ENCODE data around the gene TIAM1. TPM values are rescaled to one million over a fixed set of nuclear protein-coding genes. Genes with fewer than 3 reads are reported as not detected.

TIAM1 gene
- total RNA-seq, 1 donor from 2014 or later: 2.7 TPM

GRCh38 chr21:31180256-31181081, 163.6 kb downstream of the TIAM1 start:
- Histone ChIP-seq H3K27me3 (no peaks in the 10 kb centered on the region), H3K27ac (no peak overlapping the region), H3K4me3 (no peak overlapping the region), H3K4me1 (no peaks in the 10 kb centered on the region), H3K36me3 (no peaks in the 10 kb centered on the region), H3K9me3 (no peaks in the 10 kb centered on the region)
- no peak for DNase-seq (ENCODE audit: low spot score in 2 of 2)
- peak in 2 of 3 experiments; percentile 13 to 31 for TF ChIP-seq CTCF (IDR thresholded peaks at IDR 0.05)
- intact Hi-C loops (cut with DNase I): no loop called here

- intact Hi-C loops (cut with DNase I): no loop called here
- no peak for DNase-seq (ENCODE audit: low spot score in 2 of 2)
- Histone ChIP-seq H3K9me3 (no peaks in the 10 kb centered on the region), H3K4me1 (no peaks in the 10 kb centered on the region), H3K4me3 (no peak overlapping the region), H3K27me3 (no peaks in the 10 kb centered on the region), H3K36me3 (no peaks in the 10 kb centered on the region), H3K27ac (peak overlapping the region in 1 of 2 donors; percentile 1)
- no peak for TF ChIP-seq CTCF (IDR thresholded peaks at IDR 0.05)
These were observed 167.3 kb downstream of the TIAM1 start for GRCh38 chr21:31176725-31177124.

- Histone ChIP-seq H3K4me1 (no peaks in the 10 kb centered on the region), H3K36me3 (no peaks in the 10 kb centered on the region), H3K27me3 (no peaks in the 10 kb centered on the region), H3K27ac (peak overlapping the region in 1 of 2 donors; percentile 1), H3K4me3 (no peak overlapping the region), H3K9me3 (no peaks in the 10 kb centered on the region)
- intact Hi-C loops (cut with DNase I): no loop called here
- DNase-seq (ENCODE audit: low spot score in 2 of 2): no peak
- no peak for TF ChIP-seq CTCF (IDR thresholded peaks at IDR 0.05)
These were observed 167.9 kb downstream of the TIAM1 start for GRCh38 chr21:31176080-31176551.

- no peaks in the 10 kb centered on the region for H3K27me3 ChIP-seq
- intact Hi-C loops (cut with DNase I): no loop called here
- no peak overlapping the region for H3K27ac ChIP-seq
- H3K9me3 ChIP-seq: no peaks in the 10 kb centered on the region
- H3K36me3 ChIP-seq: no peaks in the 10 kb centered on the region
- no peak for TF ChIP-seq CTCF (IDR thresholded peaks at IDR 0.05)
- no peak overlapping the region for H3K4me3 ChIP-seq
- no peaks in the 10 kb centered on the region for H3K4me1 ChIP-seq
- peak in 1 of 2 donors; percentile 65 for DNase-seq (ENCODE audit: low spot score in 2 of 2)
These were observed 170.0 kb downstream of the TIAM1 start for GRCh38 chr21:31173881-31174555.

- intact Hi-C loops (cut with DNase I): no loop called here
- Histone ChIP-seq H3K4me1 (no peaks in the 10 kb centered on the region), H3K36me3 (no peaks in the 10 kb centered on the region), H3K9me3 (no peaks in the 10 kb centered on the region), H3K27ac (no peak overlapping the region), H3K27me3 (no peaks in the 10 kb centered on the region), H3K4me3 (no peak overlapping the region)
- TF ChIP-seq CTCF (IDR thresholded peaks at IDR 0.05): no peak
- no peak for DNase-seq (ENCODE audit: low spot score in 2 of 2)
These were observed 171.7 kb downstream of the TIAM1 start for GRCh38 chr21:31172328-31172727.

All from ascending aorta (tissue), 2 donors.